Kidney epithelial cell (primary cell): ENCODE data around the gene DOCK1. TPM values are rescaled to one million over a fixed set of nuclear protein-coding genes. Genes with fewer than 3 reads are reported as not detected.
A peak's percentile ranks its signal among the peaks of the same experiment; 100 is the strongest.

Experiments
- DNase-seq: peaks from one replicate; pipeline ENCODE4 v3.0.0-alpha.2; 2010; ENCODE audit warnings: low read depth
- H3K27me3 ChIP-seq: 2 replicates; pipeline ENCODE4 v1.6.0; 2011; ENCODE audit warnings: low read length; ENCODE audit not compliant: control insufficient read depth, insufficient read depth
- H3K36me3 ChIP-seq: 2 replicates; pipeline ENCODE4 v1.5.1; 2011; ENCODE audit warnings: low read length; ENCODE audit not compliant: control insufficient read depth, insufficient read depth
- H3K4me3 ChIP-seq: 2 replicates; pipeline ENCODE4 v1.5.1; 2011; ENCODE audit warnings: low read depth, mild to moderate bottlenecking, control low read depth, low read length
- total RNA-seq: library from RNA; depleted of rRNA; stranded (reverse); fragments of >200 nt; gene quantifications from 2 replicates; pipeline ENCODE4 v1.2.3, GENCODE V29; 2015
- TF ChIP-seq, protein P1 (sequence below): IDR thresholded peaks from 2 replicates; pipeline ENCODE4 v1.5.1; 2011; ENCODE audit warnings: mild to moderate bottlenecking, moderate library complexity, low read length, control low read depth, inconsistent platforms; ENCODE audit not compliant: insufficient read depth, poor library complexity, severe bottlenecking

Gene DOCK1
- total RNA-seq, 1 donor from 2014 or later = 39.5 TPM

DNA sequence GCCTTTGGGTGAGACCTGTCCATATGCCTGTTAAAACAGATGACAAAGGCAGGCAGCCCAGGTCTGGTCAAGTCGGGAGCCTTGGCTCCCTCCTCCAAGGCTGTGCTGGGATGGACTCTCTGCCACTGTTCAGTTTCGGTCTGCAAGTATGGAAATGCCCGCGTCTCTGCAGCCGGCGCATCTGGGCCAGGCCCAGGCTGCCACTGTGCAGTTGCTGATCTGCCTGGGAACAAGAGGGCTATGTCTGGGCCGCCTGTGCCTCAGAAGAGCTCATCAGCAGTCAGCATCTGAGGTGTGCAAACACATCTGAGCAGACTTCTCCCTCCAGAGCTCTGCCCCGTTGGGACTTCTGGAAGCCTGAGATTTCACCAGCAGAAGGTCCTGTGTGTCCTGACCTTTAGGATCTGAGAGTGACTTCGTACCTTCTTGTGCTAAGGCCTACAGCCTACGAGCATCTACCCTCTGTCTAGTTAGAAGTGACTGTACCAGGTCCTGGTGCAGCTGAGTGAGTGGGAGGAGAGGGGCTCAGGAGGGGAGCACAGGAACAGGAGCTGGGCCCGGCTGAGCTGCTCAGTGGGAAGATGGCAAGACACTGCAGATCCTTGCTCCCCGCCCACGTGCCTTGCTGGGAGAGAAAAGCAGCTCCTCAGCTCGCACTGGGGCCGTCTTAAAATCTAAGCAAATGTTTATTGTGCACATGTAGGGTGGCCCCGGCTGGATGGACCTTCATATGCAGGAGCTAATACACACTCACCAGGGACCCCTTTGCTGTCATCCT is 50.9 kb downstream of the DOCK1 start:
- no peak for DNase-seq
- no peak overlapping the region for H3K4me3 ChIP-seq
- no peaks in the 10 kb centered on the region for H3K27me3 ChIP-seq
- TF ChIP-seq, protein P1, sequence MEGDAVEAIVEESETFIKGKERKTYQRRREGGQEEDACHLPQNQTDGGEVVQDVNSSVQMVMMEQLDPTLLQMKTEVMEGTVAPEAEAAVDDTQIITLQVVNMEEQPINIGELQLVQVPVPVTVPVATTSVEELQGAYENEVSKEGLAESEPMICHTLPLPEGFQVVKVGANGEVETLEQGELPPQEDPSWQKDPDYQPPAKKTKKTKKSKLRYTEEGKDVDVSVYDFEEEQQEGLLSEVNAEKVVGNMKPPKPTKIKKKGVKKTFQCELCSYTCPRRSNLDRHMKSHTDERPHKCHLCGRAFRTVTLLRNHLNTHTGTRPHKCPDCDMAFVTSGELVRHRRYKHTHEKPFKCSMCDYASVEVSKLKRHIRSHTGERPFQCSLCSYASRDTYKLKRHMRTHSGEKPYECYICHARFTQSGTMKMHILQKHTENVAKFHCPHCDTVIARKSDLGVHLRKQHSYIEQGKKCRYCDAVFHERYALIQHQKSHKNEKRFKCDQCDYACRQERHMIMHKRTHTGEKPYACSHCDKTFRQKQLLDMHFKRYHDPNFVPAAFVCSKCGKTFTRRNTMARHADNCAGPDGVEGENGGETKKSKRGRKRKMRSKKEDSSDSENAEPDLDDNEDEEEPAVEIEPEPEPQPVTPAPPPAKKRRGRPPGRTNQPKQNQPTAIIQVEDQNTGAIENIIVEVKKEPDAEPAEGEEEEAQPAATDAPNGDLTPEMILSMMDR = no peak
- H3K36me3 ChIP-seq = no peaks in the 10 kb centered on the region

DNA sequence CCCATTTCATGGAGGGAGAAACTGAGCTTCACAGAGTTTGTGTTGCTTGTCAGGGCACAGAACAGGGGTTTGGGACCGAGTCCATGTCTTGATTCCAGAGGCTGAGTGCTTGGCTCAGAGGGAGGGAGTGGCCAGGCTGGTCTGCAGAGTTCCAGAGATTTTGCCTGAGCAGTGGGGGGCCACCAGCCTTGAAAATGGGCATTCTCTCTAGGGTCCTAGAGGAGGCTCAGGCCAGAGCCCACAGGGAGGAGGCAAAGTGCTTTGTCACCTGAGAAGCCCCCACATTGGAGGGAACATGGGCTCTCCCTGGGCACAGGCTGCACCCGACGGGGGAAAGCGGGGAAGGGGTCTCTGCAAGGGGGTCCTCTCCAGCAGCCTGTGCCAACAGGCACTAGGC is 51.5 kb downstream of the DOCK1 start:
- TF ChIP-seq, protein P1 = no peak
- no peaks in the 10 kb centered on the region for H3K36me3 ChIP-seq
- H3K27me3 ChIP-seq = no peaks in the 10 kb centered on the region
- DNase-seq = no peak
- H3K4me3 ChIP-seq = no peak overlapping the region

DNA sequence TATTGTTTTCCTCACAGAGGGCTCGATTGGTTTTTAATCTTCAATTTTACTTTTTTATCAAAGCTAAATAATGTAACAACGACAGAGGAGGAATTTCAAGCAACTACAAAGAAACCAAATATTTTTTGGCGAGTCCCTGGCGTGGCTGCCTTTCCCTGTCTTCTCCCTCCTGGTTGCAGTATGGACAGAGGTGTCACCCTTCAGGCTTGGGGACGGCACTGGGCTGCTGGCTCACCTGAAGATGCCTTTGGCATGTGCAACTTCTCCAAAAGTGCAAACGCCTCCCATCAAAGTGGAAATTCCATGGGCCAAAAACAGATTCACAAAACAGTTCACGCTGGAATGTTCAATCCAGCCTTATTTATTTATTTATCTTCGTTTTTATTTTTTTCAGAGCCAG is 51.9 kb downstream of the DOCK1 start:
- DNase-seq = no peak

DNA sequence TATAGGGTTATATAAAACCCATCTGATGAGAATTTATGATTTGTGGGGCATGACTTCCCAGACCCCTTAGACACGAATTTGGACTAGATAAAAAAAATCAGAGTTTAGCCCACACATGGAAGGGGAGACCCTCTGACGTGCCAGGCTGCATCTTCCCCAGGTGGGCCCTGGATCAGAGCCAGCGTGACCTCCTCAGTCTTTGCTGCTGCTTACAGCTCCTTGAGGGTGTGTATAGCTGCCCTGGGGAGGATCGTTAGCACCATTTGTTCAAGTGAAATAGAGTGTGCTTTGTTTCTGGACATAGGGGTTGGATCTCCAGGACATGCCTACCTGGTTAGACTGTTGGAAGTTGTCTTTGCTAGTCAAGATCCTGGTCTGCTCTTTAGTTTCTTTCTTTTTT is 54.2 kb downstream of the DOCK1 start:
- Histone ChIP-seq H3K36me3 (no peaks in the 10 kb centered on the region), H3K27me3 (no peaks in the 10 kb centered on the region), H3K4me3 (no peak overlapping the region)
- no peak for DNase-seq
- TF ChIP-seq, protein P1 = no peak

More for the DNA sequence above, 51.9 kb downstream of the DOCK1 start:
- Histone ChIP-seq H3K36me3 (no peaks in the 10 kb centered on the region), H3K4me3 (no peak overlapping the region), H3K27me3 (no peaks in the 10 kb centered on the region)
- TF ChIP-seq, protein P1 = no peak

DNA sequence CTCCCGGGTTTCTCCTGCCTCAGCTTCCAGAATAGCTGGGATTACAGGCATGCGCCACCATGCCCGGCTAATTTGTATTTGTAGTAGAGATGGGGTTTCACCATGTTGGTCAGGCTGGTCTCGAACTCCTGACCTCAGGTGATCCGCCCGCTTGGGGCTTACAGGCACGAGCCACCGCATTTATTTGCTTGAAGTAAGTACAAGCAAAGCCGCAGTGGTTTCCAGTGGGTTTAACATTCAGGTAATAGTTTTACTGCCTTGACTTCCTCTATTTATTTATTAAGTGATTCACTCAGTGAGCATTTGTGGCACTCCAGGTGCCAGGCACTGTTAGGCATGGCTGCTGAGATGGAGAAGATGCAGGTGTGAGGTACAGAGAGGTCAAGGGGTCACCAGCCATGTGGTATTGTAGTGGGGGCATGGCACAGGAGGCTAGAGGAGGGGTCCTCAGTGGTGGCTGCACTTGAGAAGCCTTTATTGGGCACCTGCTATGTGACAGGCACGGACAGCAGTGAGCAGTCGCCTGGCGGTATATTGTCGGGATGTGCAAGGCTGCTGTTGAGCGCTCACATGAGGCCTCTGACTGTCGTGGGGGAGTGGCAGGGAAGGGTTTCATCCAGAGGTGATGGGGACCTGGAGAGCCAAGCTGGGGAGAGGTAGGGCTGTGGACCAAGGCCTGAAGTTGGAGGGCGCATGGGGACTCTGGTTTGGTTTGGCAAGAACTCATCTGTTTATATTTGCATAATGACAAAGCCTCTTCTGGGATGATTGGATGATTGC is 54.9 kb downstream of the DOCK1 start:
- no peak overlapping the region for H3K4me3 ChIP-seq
- H3K27me3 ChIP-seq = no peaks in the 10 kb centered on the region
- peak; percentile 25 for DNase-seq
- H3K36me3 ChIP-seq = no peaks in the 10 kb centered on the region
- TF ChIP-seq, protein P1 = no peak
